DOHH2 (cell line): Measurements from ENCODE around the gene UBE2S.

Source experiments
- EZH2phosphoT487 ChIP-seq: fragments of 200-600 bp; sonication (generic); IDR thresholded peaks from 2 replicates; pipeline ENCODE4 v1.6.1; 2017; ENCODE audit warnings: borderline replicate concordance, mild to moderate bottlenecking, antibody characterized with exemption, low read length, moderate library complexity, mixed read lengths
- TF ChIP-seq, protein P1 (sequence below): fragments of 200-600 bp; sonication (generic); IDR thresholded peaks from one replicate; pipeline ENCODE4 v1.5.1; 2014; ENCODE audit warnings: antibody characterized with exemption, mild to moderate bottlenecking, low read depth, low read length; ENCODE audit not compliant: poor library complexity, severe bottlenecking

DNA sequence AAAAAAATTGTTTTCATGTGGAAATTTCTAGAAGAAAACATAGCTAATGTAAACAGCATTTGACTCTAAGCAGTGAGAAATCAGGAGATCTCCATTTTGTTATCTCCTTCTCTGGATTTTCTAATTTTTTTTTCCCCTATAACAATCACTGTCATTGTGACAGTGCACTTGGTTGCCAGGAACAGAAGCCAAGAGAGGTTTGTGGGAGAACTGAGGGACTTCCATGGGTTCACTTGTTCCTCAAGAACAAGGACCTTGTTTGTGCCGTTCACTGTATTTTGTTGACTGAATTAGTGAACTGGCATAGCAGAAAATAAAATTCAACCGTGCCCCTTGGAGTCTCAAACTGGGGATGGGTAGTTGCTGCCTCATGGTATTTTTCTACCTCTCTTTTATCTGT, 18.5 kb upstream of the UBE2S start:
- TF ChIP-seq, protein P1, sequence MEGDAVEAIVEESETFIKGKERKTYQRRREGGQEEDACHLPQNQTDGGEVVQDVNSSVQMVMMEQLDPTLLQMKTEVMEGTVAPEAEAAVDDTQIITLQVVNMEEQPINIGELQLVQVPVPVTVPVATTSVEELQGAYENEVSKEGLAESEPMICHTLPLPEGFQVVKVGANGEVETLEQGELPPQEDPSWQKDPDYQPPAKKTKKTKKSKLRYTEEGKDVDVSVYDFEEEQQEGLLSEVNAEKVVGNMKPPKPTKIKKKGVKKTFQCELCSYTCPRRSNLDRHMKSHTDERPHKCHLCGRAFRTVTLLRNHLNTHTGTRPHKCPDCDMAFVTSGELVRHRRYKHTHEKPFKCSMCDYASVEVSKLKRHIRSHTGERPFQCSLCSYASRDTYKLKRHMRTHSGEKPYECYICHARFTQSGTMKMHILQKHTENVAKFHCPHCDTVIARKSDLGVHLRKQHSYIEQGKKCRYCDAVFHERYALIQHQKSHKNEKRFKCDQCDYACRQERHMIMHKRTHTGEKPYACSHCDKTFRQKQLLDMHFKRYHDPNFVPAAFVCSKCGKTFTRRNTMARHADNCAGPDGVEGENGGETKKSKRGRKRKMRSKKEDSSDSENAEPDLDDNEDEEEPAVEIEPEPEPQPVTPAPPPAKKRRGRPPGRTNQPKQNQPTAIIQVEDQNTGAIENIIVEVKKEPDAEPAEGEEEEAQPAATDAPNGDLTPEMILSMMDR = no peak
- no peak for TF ChIP-seq EZH2phosphoT487
